GM18870 (cell line): Measurements from ENCODE around the gene BTRC.
"Not testable (repeated sequence)": the region's sequence is repeated elsewhere in the genome, so short reads cannot be mapped to it uniquely, and the experiment has no call there.

Experiments
- ATAC-seq: cut with Tn5 transposase; IDR thresholded peaks from one replicate; pipeline ENCODE4 v1.9.1; 2021; ENCODE audit warnings: moderate library complexity; ENCODE audit not compliant: unreplicated experiment

BTRC gene

GRCh38 chr10:101341438-101341837, 12.5 kb upstream of the BTRC start:
- no peak for ATAC-seq

GRCh38 chr10:101346177-101346576, 7.8 kb upstream of the BTRC start:
- no peak for ATAC-seq

- no peak for ATAC-seq
Observed at GRCh38 chr10:101351017-101351416, 2.9 kb upstream of the BTRC start.

- ATAC-seq, result no peak
Observed at GRCh38 chr10:101351477-101351876, 2.5 kb upstream of the BTRC start.

GRCh38 chr10:101352857-101353256, 1.1 kb upstream of the BTRC start:
- not testable (repeated sequence) for ATAC-seq

- no peak for ATAC-seq
Observed at GRCh38 chr10:101354328-101355071, 535 bp downstream of the BTRC start.

GRCh38 chr10:101355072-101355706, 1.2 kb downstream of the BTRC start:
- ATAC-seq, result no peak

- ATAC-seq, result no peak
Observed at GRCh38 chr10:101356132-101356531, 2.2 kb downstream of the BTRC start.

- ATAC-seq, result no peak
Observed at GRCh38 chr10:101357958-101358357, 4.0 kb downstream of the BTRC start.

- no peak for ATAC-seq
Observed at GRCh38 chr10:101358706-101359300, 4.8 kb downstream of the BTRC start.

GRCh38 chr10:101360090-101360489, 6.1 kb downstream of the BTRC start:
- ATAC-seq, result not testable (repeated sequence)

GRCh38 chr10:101360841-101361240, 6.9 kb downstream of the BTRC start:
- ATAC-seq, result not testable (repeated sequence)

GRCh38 chr10:101363850-101364400, 10.0 kb downstream of the BTRC start:
- ATAC-seq, result no peak

- ATAC-seq, result no peak
Observed at GRCh38 chr10:101364721-101365120, 10.8 kb downstream of the BTRC start.

- ATAC-seq, result no peak
Observed at GRCh38 chr10:101367569-101368453, 13.8 kb downstream of the BTRC start.

- ATAC-seq, result no peak
Observed at GRCh38 chr10:101373063-101373462, 19.1 kb downstream of the BTRC start.

GRCh38 chr10:101373993-101374392, 20.0 kb downstream of the BTRC start:
- not testable (repeated sequence) for ATAC-seq

- ATAC-seq, result no peak
Observed at GRCh38 chr10:101375076-101375475, 21.1 kb downstream of the BTRC start.

- no peak for ATAC-seq
Observed at GRCh38 chr10:101379663-101380352, 25.8 kb downstream of the BTRC start.

- ATAC-seq, result no peak
Observed at GRCh38 chr10:101380353-101381017, 26.5 kb downstream of the BTRC start.
